Measurements from ENCODE around the gene APCDD1L.

DNA sequence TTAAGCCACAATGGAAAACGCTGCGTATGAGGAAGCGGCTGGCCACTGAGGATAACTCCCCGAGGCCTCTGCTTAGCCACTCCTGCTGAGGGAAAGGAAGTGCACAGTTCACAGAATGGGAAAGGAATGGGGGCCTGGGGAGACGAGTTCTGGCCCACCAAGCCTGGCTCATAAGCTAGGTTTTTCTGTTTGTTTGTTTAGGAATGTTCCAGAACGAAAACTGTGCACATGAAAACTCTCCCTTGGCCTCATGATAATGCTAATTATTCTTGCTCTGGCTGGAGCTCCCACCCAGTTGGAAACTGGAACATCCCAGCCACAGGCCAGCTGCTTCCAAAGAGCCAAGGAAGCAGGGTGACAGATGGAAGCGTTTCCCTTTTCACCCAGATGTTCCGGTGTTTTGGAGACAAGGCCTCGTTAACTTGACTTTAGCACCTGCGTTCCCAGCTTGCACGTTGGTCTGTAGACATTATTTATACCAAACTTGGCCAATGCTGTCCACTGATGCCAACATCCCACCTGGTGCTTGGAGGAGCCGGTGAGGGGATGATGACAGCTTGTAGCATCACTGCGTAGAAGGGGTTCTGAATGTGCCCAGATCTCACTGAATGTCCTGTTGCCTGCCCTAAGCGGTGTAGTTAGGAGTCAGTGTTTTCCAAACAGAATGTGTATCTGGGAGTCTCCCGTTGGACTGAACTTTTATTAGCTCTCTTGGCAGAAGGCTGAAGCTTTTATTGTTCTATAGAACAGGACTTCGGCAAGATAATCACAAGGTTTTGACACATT, 34.5 kb downstream of the APCDD1L start:
- no peak for TF ChIP-seq EZH2 (IDR thresholded peaks at IDR 0.05; ENCODE audit: insufficient read depth, poor library complexity, severe bottlenecking)
- no peak for TF ChIP-seq EZH2phosphoT487 (IDR thresholded peaks at IDR 0.05; ENCODE audit: insufficient read depth, low read depth)
